Endodermal cell (in vitro differentiated cells): ENCODE data around the gene ADAR. TPM values are rescaled to one million over a fixed set of nuclear protein-coding genes. Genes with fewer than 3 reads are reported as not detected.
A peak's percentile ranks its signal among the peaks of the same experiment; 100 is the strongest.

Experiments
- DNase-seq: peaks from one replicate; pipeline ENCODE4 v3.0.0-alpha.2; 2017
- H3K27ac ChIP-seq: 2 replicates; pipeline ENCODE4 v1.5.1; 2013; ENCODE audit warnings: mild to moderate bottlenecking, low read depth, low read length, moderate library complexity
- H3K27me3 ChIP-seq: 2 replicates; pipeline ENCODE4 v1.6.1; 2013; ENCODE audit warnings: mild to moderate bottlenecking, low read length, moderate library complexity; ENCODE audit not compliant: insufficient read depth, control insufficient read depth, poor library complexity, severe bottlenecking
- H3K36me3 ChIP-seq: 2 replicates; pipeline ENCODE4 v1.7.0; 2013; ENCODE audit warnings: mild to moderate bottlenecking, low read length, moderate library complexity; ENCODE audit not compliant: control insufficient read depth, insufficient read depth
- H3K4me1 ChIP-seq: one replicate; pipeline ENCODE4 v1.7.0; 2013; ENCODE audit warnings: low read length; ENCODE audit not compliant: control insufficient read depth, insufficient read depth
- H3K4me3 ChIP-seq: 2 replicates; pipeline ENCODE4 v1.5.1; 2013; ENCODE audit warnings: mild to moderate bottlenecking, low read length, moderate library complexity
- H3K9ac ChIP-seq: 2 replicates; pipeline ENCODE4 v1.6.1; 2013; ENCODE audit warnings: mild to moderate bottlenecking, low read length, moderate library complexity; ENCODE audit not compliant: poor library complexity, severe bottlenecking; ENCODE audit errors: extremely low read depth
- H3K9me3 ChIP-seq: 2 replicates; pipeline ENCODE4 v1.6.1; 2013; ENCODE audit warnings: mild to moderate bottlenecking, low read length, moderate library complexity; ENCODE audit not compliant: control insufficient read depth
- H3K27ac Mint-ChIP-seq: 2 replicates; pipeline ENCODE4 v1.8.0; 2020; ENCODE audit warnings: mixed read lengths
- H3K27me3 Mint-ChIP-seq: 2 replicates; pipeline ENCODE4 v1.8.0; 2021; ENCODE audit warnings: mild to moderate bottlenecking, mixed read lengths; ENCODE audit not compliant: insufficient read depth
- H3K36me3 Mint-ChIP-seq: 2 replicates; pipeline ENCODE4 v1.8.0; 2020; ENCODE audit warnings: low read depth, mixed read lengths
- H3K4me1 Mint-ChIP-seq: 2 replicates; pipeline ENCODE4 v1.8.0; 2020; ENCODE audit warnings: mixed read lengths
- H3K4me3 Mint-ChIP-seq: 2 replicates; pipeline ENCODE4 v1.8.0; 2020; ENCODE audit warnings: mild to moderate bottlenecking, moderate library complexity, mixed read lengths
- H3K9me3 Mint-ChIP-seq: 2 replicates; pipeline ENCODE4 v1.8.0; 2020; ENCODE audit warnings: mild to moderate bottlenecking, mixed read lengths
- WGBS, 2 experiments: methylation state at CpG; one replicate each; pipeline versions ENCODE4 v1.1.5 to v1.1.7; 2013; ENCODE audit warnings: missing lambda C conversion rate in 2 of 2, mixed read lengths in 1 of 2; ENCODE audit not compliant: insufficient coverage in 1 of 2, insufficient read length in 1 of 2; 5-methylcytosine and 5-hydroxymethylcytosine counted together
- total RNA-seq, 2 donors: library from RNA; stranded (reverse); fragmentation: NEBNext Ultra II Directional in 1 of 2; extraction: Animal tissue kit (Norgen Biotek cat#: 25700) in 1 of 2; gene quantifications; 2 replicates in 1 of 2; 3 replicates in 1 of 2; pipeline ENCODE4 v1.2.1, GENCODE V29; 2021
- TF ChIP-seq, protein P1 (sequence below): fragments of 200-600 bp; sonication (generic); conservative IDR thresholded peaks from 2 replicates; pipeline ENCODE4 v1.5.0; 2021; ENCODE audit warnings: antibody characterized with exemption, mild to moderate bottlenecking

Gene ADAR
- total RNA-seq, 2 donors from 2014 or later: 148 to 166 TPM

DNA sequence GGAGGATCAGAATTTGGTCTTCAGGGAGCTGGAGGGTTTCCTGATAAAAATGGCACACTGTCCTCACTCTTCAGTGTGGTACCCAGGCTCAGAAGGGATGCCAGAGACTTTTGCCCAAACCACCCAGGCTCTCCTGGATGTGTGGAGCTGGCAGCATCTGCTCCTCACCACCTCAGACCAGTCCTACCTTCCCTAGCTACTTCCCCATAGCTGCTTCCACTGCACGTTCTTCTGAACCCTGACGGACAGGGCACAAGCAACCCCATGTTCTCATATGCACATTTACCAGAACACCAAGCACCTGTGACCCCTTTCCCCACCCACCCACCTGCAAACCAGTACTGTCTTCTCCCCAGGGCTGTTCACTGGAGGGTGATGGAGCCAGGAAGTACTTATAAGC lies 4.7 kb downstream of the ADAR start:
- 87% methylated on average over 2 of the region's 2 CpGs; no CpG with 5 or more reads in 1 of the 2 experiments for WGBS, 2 experiments

DNA sequence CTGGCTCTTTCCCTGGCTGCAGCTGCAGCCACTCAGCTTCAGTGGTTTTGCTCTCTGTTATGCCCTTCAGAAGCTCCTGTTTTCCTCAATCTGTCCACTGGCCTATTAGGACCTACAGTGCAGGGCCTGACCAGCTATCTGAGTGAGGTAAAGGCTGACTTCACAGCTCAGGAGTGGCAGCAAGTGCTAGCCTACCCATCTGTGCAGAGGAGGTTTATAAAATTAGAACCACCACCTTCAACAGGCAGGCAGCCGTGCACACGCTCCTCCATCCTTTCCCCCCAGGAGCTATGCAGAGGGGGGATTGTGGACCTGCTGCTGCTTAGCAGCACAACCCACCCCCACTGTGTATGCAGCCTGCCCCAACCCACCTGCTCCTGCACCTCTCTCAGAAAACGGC lies 8.3 kb downstream of the ADAR start:
- H3K9me3 Mint-ChIP-seq: no peaks in the 10 kb centered on the region
- no peak overlapping the region for H3K4me3 Mint-ChIP-seq
- H3K9ac ChIP-seq: peak overlapping the region; percentile 3
- no peak overlapping the region for H3K4me3 ChIP-seq
- H3K27me3 ChIP-seq: no peaks in the 10 kb centered on the region
- peaks cover 68% of the 10 kb centered on the region for H3K36me3 ChIP-seq
- peaks cover 18% of the 10 kb centered on the region for H3K4me1 Mint-ChIP-seq
- no peaks in the 10 kb centered on the region for H3K9me3 ChIP-seq
- no peak for DNase-seq
- peaks cover 66% of the 10 kb centered on the region for H3K36me3 Mint-ChIP-seq
- TF ChIP-seq, protein P1, sequence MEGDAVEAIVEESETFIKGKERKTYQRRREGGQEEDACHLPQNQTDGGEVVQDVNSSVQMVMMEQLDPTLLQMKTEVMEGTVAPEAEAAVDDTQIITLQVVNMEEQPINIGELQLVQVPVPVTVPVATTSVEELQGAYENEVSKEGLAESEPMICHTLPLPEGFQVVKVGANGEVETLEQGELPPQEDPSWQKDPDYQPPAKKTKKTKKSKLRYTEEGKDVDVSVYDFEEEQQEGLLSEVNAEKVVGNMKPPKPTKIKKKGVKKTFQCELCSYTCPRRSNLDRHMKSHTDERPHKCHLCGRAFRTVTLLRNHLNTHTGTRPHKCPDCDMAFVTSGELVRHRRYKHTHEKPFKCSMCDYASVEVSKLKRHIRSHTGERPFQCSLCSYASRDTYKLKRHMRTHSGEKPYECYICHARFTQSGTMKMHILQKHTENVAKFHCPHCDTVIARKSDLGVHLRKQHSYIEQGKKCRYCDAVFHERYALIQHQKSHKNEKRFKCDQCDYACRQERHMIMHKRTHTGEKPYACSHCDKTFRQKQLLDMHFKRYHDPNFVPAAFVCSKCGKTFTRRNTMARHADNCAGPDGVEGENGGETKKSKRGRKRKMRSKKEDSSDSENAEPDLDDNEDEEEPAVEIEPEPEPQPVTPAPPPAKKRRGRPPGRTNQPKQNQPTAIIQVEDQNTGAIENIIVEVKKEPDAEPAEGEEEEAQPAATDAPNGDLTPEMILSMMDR: no peak
- H3K27me3 Mint-ChIP-seq: peaks cover 14% of the 10 kb centered on the region
- no peak overlapping the region for H3K27ac Mint-ChIP-seq
- H3K4me1 ChIP-seq: peaks cover 10% of the 10 kb centered on the region
- 95% methylated on average over 3 of the region's 3 CpGs; no CpG with 5 or more reads in 1 of the 2 experiments for WGBS, 2 experiments
- no peak overlapping the region for H3K27ac ChIP-seq

More for the DNA sequence above, 4.7 kb downstream of the ADAR start:
- no peak overlapping the region for H3K27ac ChIP-seq
- Mint-ChIP-seq H3K9me3 (no peaks in the 10 kb centered on the region), H3K27me3 (peaks cover 33% of the 10 kb centered on the region), H3K4me3 (no peak overlapping the region), H3K4me1 (peaks cover 33% of the 10 kb centered on the region), H3K27ac (no peak overlapping the region), H3K36me3 (peaks cover 44% of the 10 kb centered on the region)
- no peaks in the 10 kb centered on the region for H3K27me3 ChIP-seq
- TF ChIP-seq, protein P1: no peak
- H3K9ac ChIP-seq: no peak overlapping the region
- H3K36me3 ChIP-seq: peaks cover 46% of the 10 kb centered on the region
- peaks cover 10% of the 10 kb centered on the region for H3K4me1 ChIP-seq
- H3K9me3 ChIP-seq: no peaks in the 10 kb centered on the region
- DNase-seq: no peak
- no peak overlapping the region for H3K4me3 ChIP-seq

DNA sequence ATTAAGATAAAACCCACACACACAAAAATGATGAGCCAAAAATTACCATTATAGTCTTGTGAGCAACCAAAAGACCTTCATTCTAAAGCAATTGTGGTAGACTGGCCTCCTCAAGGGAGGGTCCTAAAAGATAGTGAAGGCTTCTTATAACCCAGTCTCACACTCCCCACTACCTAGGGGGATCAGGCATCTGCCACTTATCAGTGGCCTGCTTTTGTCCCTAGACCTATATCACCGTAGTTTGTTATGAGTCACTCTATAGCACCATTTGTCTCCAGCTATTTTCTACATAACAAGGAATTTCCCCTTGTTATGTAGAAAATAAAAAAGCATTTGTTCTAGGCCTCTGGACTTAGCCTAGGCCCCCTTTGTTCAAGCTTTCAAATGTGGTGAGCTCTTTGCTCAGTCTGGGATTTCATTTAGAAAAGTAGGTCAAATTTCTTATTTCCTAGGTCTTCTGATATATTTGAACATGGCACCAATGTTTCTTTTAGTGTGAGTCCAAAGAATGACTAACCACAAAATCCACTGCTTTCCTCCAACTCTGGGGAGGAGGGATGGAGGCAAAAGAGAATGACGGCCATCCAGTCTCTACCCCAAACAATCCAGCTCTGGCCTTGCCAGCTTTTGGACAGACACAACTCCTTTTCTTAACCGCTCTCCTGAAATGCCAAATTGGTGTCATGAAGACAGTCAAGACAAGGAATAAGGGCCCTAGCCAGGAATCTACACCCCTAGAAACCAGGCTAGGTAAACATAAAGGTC lies 8.9 kb downstream of the ADAR start:
- Histone ChIP-seq H3K36me3 (peaks cover 72% of the 10 kb centered on the region), H3K27ac (no peak overlapping the region), H3K9ac (peak overlapping the region; percentile 6), H3K9me3 (no peaks in the 10 kb centered on the region), H3K4me1 (peaks cover 10% of the 10 kb centered on the region), H3K4me3 (peak overlapping the region; percentile 52), H3K27me3 (no peaks in the 10 kb centered on the region)
- peaks cover 18% of the 10 kb centered on the region for H3K4me1 Mint-ChIP-seq
- TF ChIP-seq, protein P1: no peak
- H3K4me3 Mint-ChIP-seq: no peak overlapping the region
- H3K9me3 Mint-ChIP-seq: no peaks in the 10 kb centered on the region
- DNase-seq: no peak
- WGBS, 2 experiments: 78 to 100% methylated on average over 1 to 3 of the region's 3 CpGs
- peaks cover 8% of the 10 kb centered on the region for H3K27me3 Mint-ChIP-seq
- peaks cover 71% of the 10 kb centered on the region for H3K36me3 Mint-ChIP-seq
- H3K27ac Mint-ChIP-seq: no peak overlapping the region
